ENCODE results near the gene BARD1. TPM values are rescaled to one million over a fixed set of nuclear protein-coding genes. Genes with fewer than 3 reads are reported as not detected.
A peak's percentile ranks its signal among the peaks of the same experiment; 100 is the strongest.

Gene BARD1
- 8.4 and 9.9 TPM in 2 replicates for polyA plus RNA-seq (2011; rRNA removed)
- 3.4 and 3.6 TPM in 2 replicates for polyA plus RNA-seq (2012; cell fraction: cytosol; rRNA removed)
- 6.2 and 8.8 TPM in 2 replicates for polyA plus RNA-seq (2012; cell fraction: nucleus; rRNA removed)
- 5.5 to 8.3 TPM (median 7.9 TPM) in 3 replicates for polyA plus RNA-seq (2017; fragmentation: RNase III; extraction: RNeasy Plus Mini Kit Qiagen cat#74134 plus additional on column Dnase treatment)
- polyA minus RNA-seq (2011; rRNA and poly(A)+ RNA removed) = 33.7 and 36.2 TPM in 2 replicates

GRCh38 chr2:214808981-214809750 lies at the start of gene BARD1:
TSS of gene BARD1 (minus strand) at chr2:214809683. CDS start at chr2:214809569, 114 bp downstream.
- peak; percentile 46 to 49 for DNase-seq (ENCODE audit: low read depth in 1 of 2, low spot score in 1 of 2)
- H3K4me2 ChIP-seq = peak within 1 kb of the TSS; percentile 85
- TF ChIP-seq KDM5A (IDR thresholded peaks at IDR 0.05) (peak; percentile 47; the same call in 1 of the 2 replicates), FOXS1 (CRISPR knock-in tag; IDR thresholded peaks at IDR 0.05) (no peak), HOXB13 (CRISPR knock-in tag; IDR thresholded peaks at IDR 0.05; ENCODE audit: low read depth) (no peak), RNF2 (IDR thresholded peaks at IDR 0.05; ENCODE audit: borderline replicate concordance, low read depth) (no peak), GATA3 (IDR thresholded peaks at IDR 0.05; ENCODE audit: borderline replicate concordance) (0 out of 2 replicates have a peak, but pooled peaks have one; percentile 16), HOXB5 (CRISPR knock-in tag; IDR thresholded peaks at IDR 0.05) (no peak), PHF8 (IDR thresholded peaks at IDR 0.05; ENCODE audit: borderline replicate concordance, low read depth) (peak; percentile 83; the same call in 1 of the 2 replicates), NPAS2 (CRISPR knock-in tag; IDR thresholded peaks at IDR 0.05; ENCODE audit: borderline replicate concordance) (no peak), ELK1 (IDR thresholded peaks at IDR 0.05; ENCODE audit: low read depth, low read length) (no peak), MAX (IDR thresholded peaks at IDR 0.05) (peak; percentile 73), CBX2 (IDR thresholded peaks at IDR 0.05; ENCODE audit: borderline replicate concordance, low read depth) (no peak), JUN (IDR thresholded peaks at IDR 0.05) (peak in 1 of 2 experiments; percentile 23; a peak in 1 of 5 replicates), ATOH8 (CRISPR knock-in tag; IDR thresholded peaks at IDR 0.05; ENCODE audit: low read depth) (no peak), USF2 (IDR thresholded peaks at IDR 0.05) (no peak), CEBPB (IDR thresholded peaks at IDR 0.05) (no peak), POLR2A (IDR thresholded peaks at IDR 0.05; ENCODE audit: low read length) (peak; percentile 58), RCOR1 (IDR thresholded peaks at IDR 0.05; ENCODE audit: low read depth, low read length) (no peak), REST (IDR thresholded peaks at IDR 0.05) (no peak), E2F6 (IDR thresholded peaks at IDR 0.05; ENCODE audit: borderline replicate concordance, low read depth) (peak; percentile 60), CHD4 (IDR thresholded peaks at IDR 0.05; ENCODE audit: borderline replicate concordance) (no peak), KDM1A (IDR thresholded peaks at IDR 0.05; ENCODE audit: low read depth) (0 out of 2 replicates have a peak, but pooled peaks have one; percentile 31), POLR2AphosphoS2 (conservative IDR thresholded peaks at IDR 0.05; ENCODE audit: low read length) (no peak), PBX3 (IDR thresholded peaks at IDR 0.05) (no peak), SREBF2 (IDR thresholded peaks at IDR 0.05) (no peak), BCL3 (IDR thresholded peaks at IDR 0.05) (0 out of 3 replicates have a peak, but pooled peaks have one; percentile 27)
- peak within 1 kb of the TSS; percentile 88 for H3K4me3 ChIP-seq
- peak; percentile 69 to 86 for ATAC-seq
- ChIA-PET POLR2A (interaction anchor here (0.6 kb wide), 1 partner anchor 9 kb away, joined by 5 read pairs; no protein-coding TSS in a partner anchor), CTCF (no interaction called here)
- FAIRE-seq = no peak
- under 1% methylated on average over 45 of the region's 76 CpGs for WGBS (ENCODE audit: missing lambda C conversion rate)
- peaks cover 10% of the 10 kb centered on the region; the same call in 2 of the 3 replicates for H3K4me1 ChIP-seq
- peak within 1 kb of the TSS; percentile 81 to 91 for H3K27ac ChIP-seq
- H3K9me3 ChIP-seq = no peaks in the 10 kb centered on the region

Data from A549 (cell line).